Mucosa of descending colon (tissue), 3 donors: ENCODE measurements around the gene GPR55. TPM values are rescaled to one million over a fixed set of nuclear protein-coding genes. Genes with fewer than 3 reads are reported as not detected.

Experiments
- ATAC-seq: fragments of 200-7000 bp; cut with Tn5 transposase; one replicate; pipeline ENCODE4 v1.9.1; 2020; ENCODE audit warnings: mild to moderate bottlenecking, moderate library complexity
- DNase-seq, 3 donors: peaks; one replicate each; pipeline ENCODE4 v3.0.0-alpha.2; 2020
- H3K36me3 ChIP-seq: fragments of 200-600 bp; one replicate; pipeline ENCODE4 v1.8.0; 2021; ENCODE audit warnings: low read depth, mild to moderate bottlenecking
- H3K4me1 ChIP-seq: fragments of 200-600 bp; one replicate; pipeline ENCODE4 v1.8.0; 2021; ENCODE audit warnings: low read depth, mild to moderate bottlenecking
- H3K4me3 ChIP-seq: fragments of 200-600 bp; one replicate; pipeline ENCODE4 v1.8.0; 2021; ENCODE audit warnings: mild to moderate bottlenecking
- H3K9me3 ChIP-seq: fragments of 200-600 bp; one replicate; pipeline ENCODE4 v1.8.0; 2021; ENCODE audit warnings: mild to moderate bottlenecking
- CTCF ChIP-seq: fragments of 200-600 bp; IDR thresholded peaks from one replicate; pipeline ENCODE4 v1.8.0; 2022; ENCODE audit warnings: antibody characterized with exemption, mild to moderate bottlenecking
- intact Hi-C, 2 donors: fragments of 100-400 bp; cut with DNase I in 1 of 2; cut with micrococcal nuclease in 1 of 2; formaldehyde crosslinking; loops; one replicate each; pipeline versions ENCODE4 v1.11.0 to v1.11.1; 2022; cut with DNase I, micrococcal nuclease
- total RNA-seq, 3 donors: library from RNA; stranded (reverse); fragmentation: NEBNext Ultra II Directional in 2 of 3; extraction: Animal tissue kit (Norgen Biotek cat#: 25700) in 2 of 3; gene quantifications; one replicate each; pipeline versions ENCODE4 v1.2.1 to v1.2.4, GENCODE V29; 2021 to 2023
- donor health status: DM: no; HTN: no; CAD: no; lungs with moderate emphysema.
- donor health status: DM: no; HTN: no; CAD: no.
- donor health status: DM: no; HTN: yes; CAD: no.

Gene GPR55
- total RNA-seq, 3 donors from 2014 or later, result 0.99 to 1.1 (median 1.1) TPM

- intact Hi-C loops, result no loop called here
- ATAC-seq (no peak), DNase-seq (peak in 1 of 3 donors; percentile 16)
- H3K4me3 ChIP-seq, result no peak overlapping the region
- peaks cover 19% of the 10 kb centered on the region for H3K4me1 ChIP-seq
- no peaks in the 10 kb centered on the region for H3K36me3 ChIP-seq
- no peaks in the 10 kb centered on the region for H3K9me3 ChIP-seq
- TF ChIP-seq CTCF, result no peak
Measured at GRCh38 chr2:230890646-230891045, 34.4 kb downstream of the GPR55 start.

- DNase-seq (peak in 2 of 3 donors; percentile 26 to 36), ATAC-seq (peak; percentile 24)
- Histone ChIP-seq H3K4me3 (no peak overlapping the region), H3K4me1 (peaks cover 14% of the 10 kb centered on the region), H3K9me3 (no peaks in the 10 kb centered on the region), H3K36me3 (no peaks in the 10 kb centered on the region)
- intact Hi-C loops, result no loop called here
- TF ChIP-seq CTCF, result no peak
Measured at GRCh38 chr2:230889911-230890601, 35.0 kb downstream of the GPR55 start.

- peak in 1 of 3 donors; percentile 20 for DNase-seq
- no peak for TF ChIP-seq CTCF
- H3K9me3 ChIP-seq, result no peaks in the 10 kb centered on the region
- no peak for ATAC-seq
- intact Hi-C loops, result no loop called here
- H3K36me3 ChIP-seq, result no peaks in the 10 kb centered on the region
- no peak overlapping the region for H3K4me3 ChIP-seq
- H3K4me1 ChIP-seq, result peaks cover 3% of the 10 kb centered on the region
Measured at GRCh38 chr2:230888824-230889400, 36.1 kb downstream of the GPR55 start.

- DNase-seq, result no peak
- no peak for ATAC-seq
- Histone ChIP-seq H3K9me3 (no peaks in the 10 kb centered on the region), H3K4me1 (no peaks in the 10 kb centered on the region), H3K36me3 (no peaks in the 10 kb centered on the region), H3K4me3 (no peak overlapping the region)
- intact Hi-C loops, result no loop called here
- TF ChIP-seq CTCF, result no peak
Measured at GRCh38 chr2:230887342-230887741, 37.7 kb downstream of the GPR55 start.

GRCh38 chr2:230886671-230887071, 38.4 kb downstream of the GPR55 start:
- Histone ChIP-seq H3K4me1 (no peaks in the 10 kb centered on the region), H3K4me3 (no peak overlapping the region), H3K36me3 (no peaks in the 10 kb centered on the region), H3K9me3 (no peaks in the 10 kb centered on the region)
- no peak for TF ChIP-seq CTCF
- DNase-seq (peak in 2 of 3 donors; percentile 28 to 40), ATAC-seq (no peak)
- intact Hi-C loops, result no loop called here
